Endothelial cell of umbilical vein (primary cell): ENCODE measurements around the gene YTHDC1. TPM values are rescaled to one million over a fixed set of nuclear protein-coding genes. Genes with fewer than 3 reads are reported as not detected.

ENCODE experiments used
- BruUV-seq: library from RNA; stranded (reverse); fragments of 400-500 nt; replicated peaks from 2 replicates; lab custom pipeline; 2021; lab: Mats Ljungman, UMichigan
- CTCF ChIA-PET: fragments of 300-600, 350-600 bp; sonication (Branson Sonifier 250); formaldehyde crosslinking; loops from one replicate; lab custom pipeline; 2021; ENCODE audit warnings: antibody characterized with exemption, inconsistent platforms; lab: Charles Lee
- POLR2A ChIA-PET: fragments of 300-600, 350-600 bp; sonication (Branson Sonifier 250); formaldehyde crosslinking; loops from one replicate; lab custom pipeline; 2021; ENCODE audit warnings: antibody characterized with exemption, inconsistent platforms; lab: Charles Lee
- DNase-seq: peaks from one replicate; pipeline ENCODE4 v3.0.0-alpha.2; 2011; ENCODE audit warnings: low read depth, low spot score
- FAIRE-seq: peaks from 2 replicates; lab custom pipeline; 2011; peaks lifted over from hg19 to GRCh38; lab: Jason Lieb, UNC
- H2AFZ ChIP-seq: 2 replicates; pipeline ENCODE4 v1.6.0; 2012; ENCODE audit warnings: low read depth, low read length, control low read depth, inconsistent platforms
- H3K27ac ChIP-seq: 2 replicates; pipeline ENCODE4 v1.5.1; 2011; ENCODE audit warnings: low read depth, mild to moderate bottlenecking, control low read depth, low read length, moderate library complexity; ENCODE audit not compliant: insufficient read depth
- H3K27me3 ChIP-seq, 2 experiments: 2 replicates each; pipeline versions ENCODE4 v1.6.0 to v1.6.1; 2011; ENCODE audit warnings: low read length in 2 of 2, mixed read lengths in 1 of 2; ENCODE audit not compliant: control insufficient read depth in 2 of 2, insufficient read depth in 2 of 2
- H3K36me3 ChIP-seq, 2 experiments: 2 replicates in 1 of 2; 3 replicates in 1 of 2; pipeline ENCODE4 v1.5.1; 2011; ENCODE audit warnings: low read length in 2 of 2, mild to moderate bottlenecking in 1 of 2, moderate library complexity in 1 of 2; ENCODE audit not compliant: control insufficient read depth in 2 of 2, insufficient read depth in 2 of 2; ENCODE audit errors: extremely low read depth in 1 of 2
- H3K4me1 ChIP-seq: 3 replicates; pipeline ENCODE4 v1.5.1; 2011; ENCODE audit warnings: mild to moderate bottlenecking, low read length; ENCODE audit not compliant: control insufficient read depth, insufficient read depth; ENCODE audit errors: extremely low read depth
- H3K4me2 ChIP-seq: 2 replicates; pipeline ENCODE4 v1.6.1; 2011; ENCODE audit warnings: low read length, control low read depth, mixed read lengths; ENCODE audit not compliant: insufficient read depth
- H3K4me3 ChIP-seq, 3 experiments: fragments of 200-600 bp in 1 of 3; sonication (generic), shearing (Covaris generic) in 1 of 3; replicated peaks in 1 of 3; 2 replicates each; pipeline ENCODE4 v1.5.1; 2011 to 2016; ENCODE audit warnings: control low read depth in 3 of 3, low read length in 3 of 3, mild to moderate bottlenecking in 2 of 3, inconsistent platforms in 1 of 3, low read depth in 1 of 3, moderate library complexity in 1 of 3; ENCODE audit not compliant: insufficient read depth in 1 of 3
- H3K79me2 ChIP-seq: 2 replicates; pipeline ENCODE4 v1.6.0; 2012; ENCODE audit warnings: low read length, inconsistent platforms; ENCODE audit not compliant: control insufficient read depth, insufficient read depth
- H3K9ac ChIP-seq: replicated peaks from 2 replicates; pipeline ENCODE3; 2011; ENCODE audit warnings: low read length, control low read depth; ENCODE audit not compliant: insufficient read depth; ENCODE audit errors: extremely low read depth
- H3K9me1 ChIP-seq: replicated peaks from 3 replicates; pipeline ENCODE4 v1.6.0; 2011; ENCODE audit warnings: mild to moderate bottlenecking, low read length; ENCODE audit not compliant: control insufficient read depth, insufficient read depth; ENCODE audit errors: extremely low read depth
- H3K9me3 ChIP-seq: replicated peaks from 2 replicates; pipeline ENCODE4 v1.5.1; 2012; ENCODE audit warnings: low read length, inconsistent platforms; ENCODE audit not compliant: control insufficient read depth, insufficient read depth
- H4K20me1 ChIP-seq: replicated peaks from 2 replicates; pipeline ENCODE3; 2011; ENCODE audit warnings: mild to moderate bottlenecking, low read length; ENCODE audit not compliant: control insufficient read depth, insufficient read depth; ENCODE audit errors: extremely low read depth
- EZH2 ChIP-seq: IDR thresholded peaks from 2 replicates; pipeline ENCODE4 v1.6.1; 2012; ENCODE audit warnings: borderline replicate concordance, low read depth, mild to moderate bottlenecking, moderate library complexity, low read length, inconsistent platforms; ENCODE audit not compliant: severe bottlenecking
- FOS ChIP-seq: IDR thresholded peaks from 2 replicates; pipeline ENCODE4 v1.6.1; 2011; ENCODE audit warnings: mild to moderate bottlenecking, low read length, moderate library complexity, borderline replicate concordance; ENCODE audit not compliant: insufficient read depth
- GATA2 ChIP-seq: IDR thresholded peaks from 2 replicates; pipeline ENCODE4 v1.7.0; 2011; ENCODE audit warnings: low read depth, mild to moderate bottlenecking, moderate library complexity, mixed read lengths, low read length; ENCODE audit not compliant: insufficient read length, insufficient read depth
- JUN ChIP-seq: IDR thresholded peaks from 2 replicates; pipeline ENCODE4 v1.6.1; 2011; ENCODE audit warnings: borderline replicate concordance, low read depth; ENCODE audit not compliant: insufficient read length, insufficient read depth
- MAX ChIP-seq: IDR thresholded peaks from 2 replicates; pipeline ENCODE4 v1.6.1; 2011; ENCODE audit not compliant: insufficient read depth, insufficient read length
- MYC ChIP-seq: IDR thresholded peaks from one replicate; pipeline ENCODE4 v1.6.1; 2011; ENCODE audit warnings: mild to moderate bottlenecking, low read depth, low read length
- POLR2A ChIP-seq: IDR thresholded peaks from 2 replicates; pipeline ENCODE4 v1.6.1; 2012; ENCODE audit warnings: low read depth, mild to moderate bottlenecking, control low read depth, low read length
- POLR2AphosphoS5 ChIP-seq: IDR thresholded peaks from 2 replicates; pipeline ENCODE4 v1.6.1; 2012; ENCODE audit warnings: low read depth, mild to moderate bottlenecking, control low read depth, low read length, moderate library complexity; ENCODE audit not compliant: insufficient read depth
- dilution Hi-C: fragments of 300-500 bp; cut with MboI; formaldehyde crosslinking; loops from one replicate; pipeline ENCODE4 v1.15.0; 2019; ENCODE audit warnings: low sequenced_read_pairs; ENCODE audit not compliant: extremely low pct_ligation_motif_present
- intact Hi-C: fragments of 100-400 bp; cut with micrococcal nuclease; formaldehyde crosslinking; loops from one replicate; pipeline ENCODE4 v1.10.0; 2022
- polyA plus RNA-seq, 4 experiments: library from polyadenylated mRNA; depleted of rRNA in 3 of 4; stranded (reverse) in 3 of 4; unstranded in 1 of 4; fragments of >200 nt; gene quantifications; 2 replicates each; pipeline versions ENCODE4 v1.2.1 to v1.2.3, GENCODE V29; 2011 to 2012; ENCODE audit warnings: missing spikeins in 1 of 4
- total RNA-seq: library from RNA; stranded (reverse); gene quantifications from 2 replicates; pipeline ENCODE4 v1.2.3, GENCODE V29; 2021
- TF ChIP-seq, protein P1 (sequence below), 2 donors: IDR thresholded peaks; 1 replicate in 1 of 2; 2 replicates in 1 of 2; pipeline ENCODE4 v1.5.1; 2011; ENCODE audit warnings: low read length in 2 of 2, mild to moderate bottlenecking in 2 of 2, moderate library complexity in 2 of 2, control low read depth in 1 of 2, inconsistent platforms in 1 of 2, low read depth in 1 of 2; ENCODE audit not compliant: insufficient read depth in 1 of 2; ENCODE audit errors: extremely low read depth in 1 of 2

Gene YTHDC1
- total and polyA plus RNA-seq, 2 donors (not counting 3 experiments of a cell fraction or from before 2014, with no cell fraction given) = 17.8 to 60.4 TPM

GRCh38 chr4:68383115-68383514 lies 33.2 kb upstream of the YTHDC1 start:
- no peaks in the 10 kb centered on the region for H3K4me1 ChIP-seq
- no peaks in the 10 kb centered on the region for H3K9me1 ChIP-seq
- no TSS peak for BruUV-seq
- no peak for DNase-seq
- no peak overlapping the region for H3K4me3 ChIP-seq
- no peaks in the 10 kb centered on the region for H3K79me2 ChIP-seq
- ChIA-PET CTCF (interaction anchor here (0.7 kb wide), 1 partner anchor 111 kb away, joined by 3 read pairs; no protein-coding TSS in a partner anchor), POLR2A (no interaction called here)
- no peaks in the 10 kb centered on the region for H3K9me3 ChIP-seq
- intact Hi-C loops (no loop called here), dilution Hi-C loops (no loop called here)
- H3K27ac ChIP-seq = no peak overlapping the region
- H3K36me3 ChIP-seq = no peaks in the 10 kb centered on the region
- no peak overlapping the region for H2AFZ ChIP-seq
- TF ChIP-seq MAX (no peak), POLR2A (no peak), MYC (no peak), JUN (no peak), EZH2 (no peak), GATA2 (no peak), POLR2AphosphoS5 (no peak), FOS (no peak)
- TF ChIP-seq, protein P1, sequence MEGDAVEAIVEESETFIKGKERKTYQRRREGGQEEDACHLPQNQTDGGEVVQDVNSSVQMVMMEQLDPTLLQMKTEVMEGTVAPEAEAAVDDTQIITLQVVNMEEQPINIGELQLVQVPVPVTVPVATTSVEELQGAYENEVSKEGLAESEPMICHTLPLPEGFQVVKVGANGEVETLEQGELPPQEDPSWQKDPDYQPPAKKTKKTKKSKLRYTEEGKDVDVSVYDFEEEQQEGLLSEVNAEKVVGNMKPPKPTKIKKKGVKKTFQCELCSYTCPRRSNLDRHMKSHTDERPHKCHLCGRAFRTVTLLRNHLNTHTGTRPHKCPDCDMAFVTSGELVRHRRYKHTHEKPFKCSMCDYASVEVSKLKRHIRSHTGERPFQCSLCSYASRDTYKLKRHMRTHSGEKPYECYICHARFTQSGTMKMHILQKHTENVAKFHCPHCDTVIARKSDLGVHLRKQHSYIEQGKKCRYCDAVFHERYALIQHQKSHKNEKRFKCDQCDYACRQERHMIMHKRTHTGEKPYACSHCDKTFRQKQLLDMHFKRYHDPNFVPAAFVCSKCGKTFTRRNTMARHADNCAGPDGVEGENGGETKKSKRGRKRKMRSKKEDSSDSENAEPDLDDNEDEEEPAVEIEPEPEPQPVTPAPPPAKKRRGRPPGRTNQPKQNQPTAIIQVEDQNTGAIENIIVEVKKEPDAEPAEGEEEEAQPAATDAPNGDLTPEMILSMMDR (IDR thresholded peaks at IDR 0.05; ENCODE audit: extremely low read depth in 1 of 2, insufficient read depth in 1 of 2, low read depth in 1 of 2, low read length in 2 of 2) = no peak
- H3K9ac ChIP-seq = no peak overlapping the region
- FAIRE-seq = no peak
- no peak overlapping the region for H3K4me2 ChIP-seq
- no peaks in the 10 kb centered on the region for H4K20me1 ChIP-seq
- H3K27me3 ChIP-seq = peaks cover 0 to 5% of the 10 kb centered on the region in 2 experiments
